Ishikawa (cell line): ENCODE data around the gene PCNA.

Experiments
- EP300 ChIP-seq: IDR thresholded peaks from 2 replicates; pipeline ENCODE4 v1.6.1; 2012; ENCODE audit warnings: borderline replicate concordance
- TEAD4 ChIP-seq: IDR thresholded peaks from 2 replicates; pipeline ENCODE4 v1.6.1; 2012
- TF ChIP-seq, protein P1 (sequence below): IDR thresholded peaks from 2 replicates; pipeline ENCODE4 v1.6.1; 2012

DNA sequence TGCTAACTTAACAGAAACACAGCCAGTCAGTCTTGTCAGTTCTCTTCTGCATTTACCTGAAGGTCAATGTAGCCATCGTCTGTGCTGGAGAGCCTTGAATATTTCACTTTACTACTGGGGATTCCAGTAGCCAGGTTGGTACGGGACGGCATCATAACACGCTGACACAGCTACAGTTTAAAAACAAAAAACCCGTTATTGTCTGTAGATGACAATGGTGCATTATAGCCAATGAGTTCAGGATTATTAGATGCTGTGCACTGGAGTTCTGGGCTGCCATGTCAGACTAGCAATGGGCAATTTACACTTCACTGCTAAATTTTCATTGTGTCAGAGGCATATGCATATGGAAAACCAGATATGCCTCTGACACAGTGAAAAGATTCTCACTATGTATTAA is 10.5 kb downstream of the PCNA start:
- TF ChIP-seq, protein P1, sequence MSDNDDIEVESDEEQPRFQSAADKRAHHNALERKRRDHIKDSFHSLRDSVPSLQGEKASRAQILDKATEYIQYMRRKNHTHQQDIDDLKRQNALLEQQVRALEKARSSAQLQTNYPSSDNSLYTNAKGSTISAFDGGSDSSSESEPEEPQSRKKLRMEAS: no peak
- TF ChIP-seq EP300 (no peak), TEAD4 (no peak)
